HFF-Myc (cell line): ENCODE data around the gene RAB31.

Experiments
- DNase-seq: peaks from one replicate; pipeline ENCODE4 v3.0.0-alpha.2; 2011; ENCODE audit warnings: low read depth; ENCODE audit errors: extremely low read depth
- H3K4me3 ChIP-seq: replicated peaks from 2 replicates; pipeline ENCODE4 v1.5.1; 2011; ENCODE audit warnings: low read depth, mild to moderate bottlenecking, control low read depth, low read length
- CTCF ChIP-seq: IDR thresholded peaks from 2 replicates; pipeline ENCODE4 v1.5.1; 2012; ENCODE audit warnings: mild to moderate bottlenecking, low read depth, low read length, control low read depth; ENCODE audit errors: missing control alignments

RAB31 gene

GRCh38 chr18:9874728-9875127 is 166.6 kb downstream of the RAB31 start:
- TF ChIP-seq CTCF = no peak
- H3K4me3 ChIP-seq = no peak overlapping the region
- no peak for DNase-seq

GRCh38 chr18:9876212-9876866 is 168.2 kb downstream of the RAB31 start:
- no peak for TF ChIP-seq CTCF
- H3K4me3 ChIP-seq = no peak overlapping the region
- DNase-seq = no peak

GRCh38 chr18:9876867-9877654 is 169.0 kb downstream of the RAB31 start:
- peak overlapping the region; percentile 27 for H3K4me3 ChIP-seq
- DNase-seq = peak; percentile 87
- no peak for TF ChIP-seq CTCF

- H3K4me3 ChIP-seq = peak overlapping the region; percentile 27
- no peak for TF ChIP-seq CTCF
- DNase-seq = no peak
Observed at GRCh38 chr18:9877655-9878014, 169.5 kb downstream of the RAB31 start.

GRCh38 chr18:9878095-9878494 is 170.0 kb downstream of the RAB31 start:
- TF ChIP-seq CTCF = no peak
- H3K4me3 ChIP-seq = no peak overlapping the region
- no peak for DNase-seq

- no peak for DNase-seq
- H3K4me3 ChIP-seq = no peak overlapping the region
- TF ChIP-seq CTCF = no peak
Observed at GRCh38 chr18:9878783-9879242, 170.7 kb downstream of the RAB31 start.
